GM21619 (cell line): ENCODE results near the gene JPT2.
"Not testable (repeated sequence)": the region's sequence is repeated elsewhere in the genome, so short reads cannot be mapped to it uniquely, and the experiment has no call there.

Experiments
- ATAC-seq: cut with Tn5 transposase; IDR thresholded peaks from one replicate; pipeline ENCODE4 v1.9.1; 2021; ENCODE audit not compliant: unreplicated experiment

JPT2 gene

GRCh38 chr16:1727651-1728624 lies 49.9 kb downstream of the JPT2 start:
- no peak for ATAC-seq

DNA sequence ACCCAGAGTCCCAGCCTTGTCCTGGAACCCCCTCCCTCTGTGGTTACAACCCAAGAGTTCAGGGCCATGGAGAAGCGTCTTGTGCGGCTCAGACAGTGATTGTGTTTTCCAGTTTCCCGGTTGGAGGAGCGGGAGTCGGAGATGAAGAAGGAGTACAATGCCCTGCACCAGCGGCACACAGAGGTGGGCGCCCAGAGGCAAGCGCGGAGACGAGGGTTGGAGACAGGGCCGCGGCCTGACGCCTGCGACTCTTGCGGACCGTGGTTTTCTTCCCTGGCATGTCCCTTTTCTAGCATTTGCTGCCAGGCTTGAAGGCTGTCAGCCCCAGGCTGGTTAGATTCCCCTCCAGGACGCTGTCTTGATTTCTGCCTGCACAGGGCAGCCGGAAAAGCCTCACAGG lies 50.9 kb downstream of the JPT2 start:
- ATAC-seq: no peak

DNA sequence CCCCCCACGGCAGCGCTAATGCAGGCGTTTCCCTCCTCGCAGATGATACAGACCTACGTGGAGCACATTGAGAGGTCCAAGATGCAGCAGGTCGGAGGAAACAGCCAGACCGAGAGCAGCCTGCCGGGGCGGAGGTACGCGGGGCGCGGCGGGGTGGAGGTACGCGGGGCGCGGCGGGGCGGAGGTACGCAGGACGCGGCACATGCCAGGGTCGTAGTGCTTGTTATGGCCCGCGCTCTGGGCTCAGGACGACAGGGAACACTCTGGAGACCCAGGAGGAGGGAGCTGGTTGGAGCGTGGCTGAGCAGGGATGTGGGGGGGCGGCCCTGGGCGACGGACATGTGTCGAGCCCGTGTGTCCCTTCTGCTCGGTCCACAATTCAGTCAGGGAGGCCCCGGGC lies 51.4 kb downstream of the JPT2 start:
- ATAC-seq: no peak

GRCh38 chr16:1731073-1731472 lies 53.0 kb downstream of the JPT2 start:
- ATAC-seq: no peak

- no peak for ATAC-seq
These were observed 53.5 kb downstream of the JPT2 start for GRCh38 chr16:1731603-1732002.

GRCh38 chr16:1732071-1732470 lies 54.0 kb downstream of the JPT2 start:
- no peak for ATAC-seq

- not testable (repeated sequence) for ATAC-seq
These were observed 54.5 kb downstream of the JPT2 start for GRCh38 chr16:1732551-1732987.

- no peak for ATAC-seq
These were observed 56.0 kb downstream of the JPT2 start for GRCh38 chr16:1734123-1734522.

- no peak for ATAC-seq
These were observed 56.7 kb downstream of the JPT2 start for GRCh38 chr16:1734816-1735215.

- ATAC-seq: no peak
These were observed 62.2 kb downstream of the JPT2 start for GRCh38 chr16:1740234-1740633.

GRCh38 chr16:1740781-1741490 lies 62.9 kb downstream of the JPT2 start:
- no peak for ATAC-seq

DNA sequence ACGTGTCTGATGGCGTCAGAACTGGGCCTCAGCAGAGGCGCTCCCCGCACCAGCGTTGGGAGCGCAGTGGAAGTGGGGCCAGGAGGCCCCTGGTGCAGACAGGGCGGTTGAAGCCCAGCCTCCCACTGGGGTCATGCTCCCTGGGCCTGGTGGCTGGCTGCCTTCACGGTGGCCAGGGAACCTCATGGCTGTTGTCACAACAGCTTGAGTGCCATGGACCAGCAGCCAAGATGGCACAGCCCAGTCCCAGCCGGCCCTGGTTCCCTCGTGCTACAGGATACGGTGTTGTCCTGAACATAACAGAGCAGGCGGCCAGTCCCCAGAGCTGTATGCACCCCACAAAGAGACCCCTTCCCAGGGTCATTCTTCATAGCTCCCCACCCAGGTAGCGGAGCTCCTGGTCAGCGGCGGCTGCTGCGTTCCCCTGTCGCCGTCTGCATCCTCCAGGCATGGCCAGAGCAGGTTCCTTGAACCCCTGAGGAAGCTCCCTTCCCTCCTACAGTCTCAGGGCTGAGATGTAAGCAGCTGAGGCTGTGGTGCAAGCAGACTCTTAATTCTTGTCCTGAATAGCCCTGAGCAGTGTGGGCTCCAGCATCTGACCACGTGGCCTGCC lies 63.6 kb downstream of the JPT2 start:
- ATAC-seq: no peak

GRCh38 chr16:1743376-1744337 lies 65.6 kb downstream of the JPT2 start:
- ATAC-seq: no peak

GRCh38 chr16:1744338-1744840 lies 66.3 kb downstream of the JPT2 start:
- no peak for ATAC-seq

DNA sequence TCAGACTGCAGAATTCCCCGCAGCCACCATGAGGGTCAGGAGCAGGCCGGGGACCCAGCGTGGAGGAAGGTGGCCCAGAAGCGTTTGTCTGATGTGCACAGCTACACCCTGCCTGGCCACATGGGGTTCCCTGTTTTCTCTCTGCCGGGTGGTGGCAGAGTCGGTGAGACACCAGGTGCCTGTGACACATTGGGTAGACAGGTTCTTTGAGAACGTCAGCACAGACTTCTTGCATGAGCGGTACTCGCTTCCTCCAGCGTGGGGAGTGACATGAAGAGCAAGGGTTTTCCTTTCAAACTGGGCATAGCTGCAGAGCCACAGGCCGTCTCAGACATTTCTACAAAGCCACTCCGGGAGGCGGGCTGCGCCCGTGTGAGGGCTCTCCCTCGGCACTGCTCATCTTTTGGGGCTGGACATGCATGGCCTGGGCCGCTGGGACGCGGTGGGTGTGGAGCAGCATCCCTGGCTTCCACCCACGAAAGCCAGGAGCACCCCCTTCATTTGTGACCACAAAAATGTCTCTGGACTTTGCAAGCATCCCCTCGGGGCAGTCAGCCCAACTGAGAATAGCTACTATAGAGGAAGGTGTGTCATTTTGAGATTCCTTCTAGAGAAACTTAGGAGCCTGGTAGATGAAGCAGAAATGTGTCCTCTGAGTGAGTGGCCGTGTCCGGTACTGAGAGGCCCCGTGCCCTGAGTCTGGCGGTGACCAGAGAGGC lies 67.3 kb downstream of the JPT2 start:
- no peak for ATAC-seq

- no peak for ATAC-seq
These were observed 68.0 kb downstream of the JPT2 start for GRCh38 chr16:1745900-1746692.

DNA sequence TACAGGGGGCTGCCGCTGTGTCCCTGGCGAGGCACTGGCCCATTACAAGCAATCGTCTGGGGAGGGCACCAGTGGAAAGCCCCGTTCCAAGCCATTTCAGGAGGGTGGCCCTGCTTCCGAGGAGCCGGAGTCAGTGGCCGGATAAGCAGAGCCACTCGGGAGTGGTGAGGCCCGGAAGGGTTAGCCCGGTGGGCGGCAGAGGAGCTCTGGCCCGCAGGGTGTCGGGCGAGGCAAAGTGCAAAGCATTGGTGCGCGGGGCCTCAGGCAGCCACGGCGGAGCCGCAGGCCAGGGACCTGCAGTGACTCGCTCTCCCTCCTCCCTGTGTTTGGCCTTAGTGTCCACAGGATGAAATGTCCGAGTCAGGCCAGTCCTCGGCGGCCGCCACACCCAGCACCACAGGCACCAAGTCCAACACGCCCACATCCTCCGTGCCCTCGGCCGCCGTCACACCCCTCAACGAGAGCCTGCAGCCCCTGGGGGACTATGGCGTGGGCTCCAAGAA lies 68.7 kb downstream of the JPT2 start:
- no peak for ATAC-seq

DNA sequence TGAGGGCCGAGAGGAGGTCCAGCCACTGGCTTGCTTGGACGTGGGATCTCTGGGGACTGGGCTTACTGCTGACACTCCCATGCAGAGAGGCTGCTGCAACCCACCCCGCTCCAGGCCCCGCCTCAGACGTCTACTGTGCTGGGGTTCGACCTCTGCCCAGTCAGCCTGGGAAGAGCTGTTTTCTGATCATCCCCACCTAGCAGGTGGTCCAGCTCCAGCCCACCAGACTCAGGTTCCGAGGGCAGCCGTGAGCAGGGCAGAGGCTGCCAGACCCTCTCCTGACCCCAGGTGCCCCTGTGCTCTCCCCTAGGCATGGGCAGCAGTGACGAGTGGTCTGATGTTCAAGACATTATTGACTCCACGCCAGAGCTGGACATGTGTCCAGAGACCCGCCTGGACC lies 69.9 kb downstream of the JPT2 start:
- no peak for ATAC-seq
